HEK293T (cell line): ENCODE measurements around the gene TREX2.

Experiments used
- BHLHE40 ChIP-seq: fragments of 450-650 bp; IDR thresholded peaks from 2 replicates; pipeline ENCODE4 v1.6.1; 2016; ENCODE audit warnings: mild to moderate bottlenecking, moderate library complexity, borderline replicate concordance
- ELF4 ChIP-seq: fragments of 450-650 bp; IDR thresholded peaks from 2 replicates; pipeline ENCODE4 v1.6.1; 2017; ENCODE audit warnings: antibody characterized with exemption
- FOXA1 ChIP-seq: fragments of 450-650 bp; IDR thresholded peaks from 2 replicates; pipeline ENCODE4 v1.6.1; 2016; ENCODE audit warnings: mild to moderate bottlenecking
- HDGF ChIP-seq: fragments of 450-650 bp; IDR thresholded peaks from 2 replicates; pipeline ENCODE4 v1.6.1; 2017; ENCODE audit warnings: antibody characterized with exemption, borderline replicate concordance
- SP1 ChIP-seq: fragments of 450-650 bp; IDR thresholded peaks from 2 replicates; pipeline ENCODE4 v1.6.1; 2017
- SUZ12 ChIP-seq: fragments of 450-650 bp; IDR thresholded peaks from 2 replicates; pipeline ENCODE4 v1.6.1; 2016; ENCODE audit warnings: mild to moderate bottlenecking
- TARDBP ChIP-seq: fragments of 450-650 bp; IDR thresholded peaks from 2 replicates; pipeline ENCODE4 v1.6.1; 2016

DNA sequence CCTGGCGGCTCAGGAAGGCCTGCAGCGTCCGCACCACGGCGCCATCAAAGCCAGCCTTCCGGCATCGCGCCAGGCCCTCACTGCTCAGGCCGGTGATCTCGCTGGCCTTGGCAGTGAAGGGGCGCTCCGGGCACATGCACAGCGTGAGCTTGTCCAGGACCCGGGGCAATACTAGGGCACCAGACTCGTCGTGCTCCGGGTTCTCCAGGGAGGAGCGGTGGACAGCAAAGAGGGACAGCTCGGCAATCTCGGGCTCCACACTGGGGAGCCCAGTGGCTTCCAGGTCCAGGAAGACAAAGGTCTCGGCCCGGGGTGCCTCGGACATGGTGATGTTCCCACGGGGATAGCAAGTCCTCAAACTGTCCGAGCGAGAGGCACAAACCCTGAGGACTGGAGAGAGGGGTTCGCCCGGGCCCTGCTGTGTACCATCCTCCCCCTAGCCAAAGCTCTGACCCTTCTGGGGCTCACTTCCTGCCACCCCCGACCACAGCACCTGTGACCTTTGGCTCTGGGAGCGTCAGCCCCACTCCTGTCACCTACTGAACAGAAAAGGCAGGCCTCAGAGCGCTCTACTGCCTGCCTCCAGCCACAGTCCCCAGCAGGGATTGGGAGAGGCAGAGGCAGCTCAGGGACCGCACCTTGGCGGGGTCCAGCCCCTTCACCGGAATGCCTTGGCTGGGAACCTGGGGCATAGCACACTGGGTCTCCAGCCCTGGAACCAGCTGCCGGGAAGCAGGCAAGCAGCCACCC is 575 bp downstream of the TREX2 start:
- TF ChIP-seq BHLHE40 = no peak
- TF ChIP-seq SP1 = no peak
- TF ChIP-seq FOXA1 = no peak
- TF ChIP-seq HDGF = no peak
- no peak for TF ChIP-seq SUZ12
- no peak for TF ChIP-seq TARDBP
- TF ChIP-seq ELF4 = no peak
